Natural killer cell (primary cell): Measurements from ENCODE around the gene RAB11FIP3. TPM values are rescaled to one million over a fixed set of nuclear protein-coding genes. Genes with fewer than 3 reads are reported as not detected.

ENCODE experiments used
- ATAC-seq, 3 donors: fragments of 150-1000 bp in 2 of 3; fragments of 200-7000 bp in 1 of 3; cut with Tn5 transposase; 1 replicate in 1 of 3; 2 replicates in 2 of 3; pipeline ENCODE4 v1.10.0; 2021; ENCODE audit warnings: mild to moderate bottlenecking in 2 of 3, moderate library complexity in 2 of 3
- DNase-seq, 2 donors: peaks; one replicate each; pipeline versions ENCODE4 v3.0.0 to v3.0.0-alpha.2; 2013 to 2021; ENCODE audit warnings: mixed read lengths in 1 of 2
- H3K27ac ChIP-seq: one replicate; pipeline ENCODE4 v1.5.1; 2013; ENCODE audit warnings: mild to moderate bottlenecking, low read length
- H3K27me3 ChIP-seq: one replicate; pipeline ENCODE4 v1.6.1; 2013; ENCODE audit warnings: low read length; ENCODE audit not compliant: control insufficient read depth, insufficient read depth
- H3K36me3 ChIP-seq: one replicate; pipeline ENCODE4 v1.6.1; 2013; ENCODE audit warnings: low read length; ENCODE audit not compliant: control insufficient read depth, insufficient read depth
- H3K4me1 ChIP-seq: one replicate; pipeline ENCODE4 v1.6.1; 2013; ENCODE audit warnings: low read length; ENCODE audit not compliant: control insufficient read depth, insufficient read depth
- H3K4me3 ChIP-seq: one replicate; pipeline ENCODE4 v1.5.1; 2013; ENCODE audit warnings: low read length
- H3K9me3 ChIP-seq: one replicate; pipeline ENCODE4 v1.6.1; 2013; ENCODE audit warnings: low read length; ENCODE audit not compliant: control insufficient read depth, insufficient read depth
- H3K27ac Mint-ChIP-seq, 2 donors: one replicate each; pipeline ENCODE4 v1.8.0; 2022; ENCODE audit warnings: mild to moderate bottlenecking in 2 of 2, mixed read lengths in 2 of 2, moderate library complexity in 1 of 2
- H3K27me3 Mint-ChIP-seq, 2 donors: one replicate each; pipeline ENCODE4 v1.8.0; 2022; ENCODE audit warnings: low read depth in 2 of 2, mixed read lengths in 2 of 2
- H3K36me3 Mint-ChIP-seq: one replicate; pipeline ENCODE4 v1.8.0; 2022; ENCODE audit warnings: mixed read lengths
- H3K4me1 Mint-ChIP-seq, 2 donors: one replicate each; pipeline ENCODE4 v1.8.0; 2022; ENCODE audit warnings: mixed read lengths in 2 of 2
- H3K4me3 Mint-ChIP-seq: one replicate; pipeline ENCODE4 v1.8.0; 2022; ENCODE audit warnings: mild to moderate bottlenecking, moderate library complexity, mixed read lengths
- H3K9me3 Mint-ChIP-seq, 2 donors: one replicate each; pipeline ENCODE4 v1.8.0; 2022; ENCODE audit warnings: mixed read lengths in 2 of 2
- WGBS: methylation state at CpG from one replicate; pipeline ENCODE4 v1.1.7; 2013; ENCODE audit warnings: missing lambda C conversion rate; ENCODE audit not compliant: insufficient coverage; 5-methylcytosine and 5-hydroxymethylcytosine counted together
- intact Hi-C: fragments of 100-400 bp; cut with micrococcal nuclease; formaldehyde crosslinking; loops from one replicate; pipeline ENCODE4 v1.14.2; 2022
- total RNA-seq, 4 donors: library from RNA; stranded (reverse); fragments of 120-200 nt in 1 of 4; gene quantifications; one replicate each; pipeline versions ENCODE4 v1.2.3 to v1.2.4, GENCODE V29; 2013 to 2022
- TF ChIP-seq, protein P1 (sequence below): fragments of 200-600 bp; IDR thresholded peaks from one replicate; pipeline ENCODE4 v1.8.0; 2022; ENCODE audit warnings: antibody characterized with exemption

Gene RAB11FIP3
- total RNA-seq, 3 donors from 2014 or later (not counting 1 experiment from before 2014, with no cell fraction given), result 51.0 to 61.2 (median 55.3) TPM

DNA sequence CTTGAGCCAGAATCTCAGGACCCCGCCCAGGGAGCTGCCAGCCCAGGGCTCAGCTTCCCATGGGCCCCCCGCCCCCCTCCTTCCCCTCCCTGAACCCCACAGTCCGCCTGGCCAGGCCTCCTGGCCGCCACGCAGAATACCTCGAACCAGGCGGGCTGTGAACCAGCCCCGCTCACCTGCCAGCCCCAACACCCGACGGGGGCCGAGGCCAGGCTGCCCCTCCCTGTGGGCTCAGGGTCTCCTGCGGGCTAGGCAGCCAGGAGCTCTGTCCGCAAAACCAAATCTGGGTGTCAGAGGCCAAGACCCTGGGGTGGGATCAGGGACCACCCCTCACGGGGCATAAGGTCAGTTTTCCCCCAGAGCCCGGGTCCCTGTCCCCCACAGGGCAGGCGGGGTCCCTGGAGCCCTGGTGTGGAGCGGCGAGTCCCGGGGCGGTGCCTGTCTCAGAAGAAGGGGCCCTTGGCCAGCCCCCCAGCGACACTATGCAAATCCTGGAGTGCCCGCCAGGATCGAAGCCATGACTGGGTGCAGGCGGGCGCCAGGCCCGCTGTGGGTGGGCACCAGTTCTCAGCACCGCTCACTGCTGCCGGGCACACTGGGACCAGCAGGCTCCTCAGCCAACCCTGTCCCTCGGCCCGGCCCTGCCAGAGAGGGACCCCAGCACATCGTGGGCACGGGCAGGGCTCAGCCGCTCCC, 128.3 kb downstream of the RAB11FIP3 start:
- 93% methylated on average over 33 of the region's 33 CpGs for WGBS
- H3K27me3 Mint-ChIP-seq, result peaks cover 0 to 4% of the 10 kb centered on the region in 2 donors

DNA sequence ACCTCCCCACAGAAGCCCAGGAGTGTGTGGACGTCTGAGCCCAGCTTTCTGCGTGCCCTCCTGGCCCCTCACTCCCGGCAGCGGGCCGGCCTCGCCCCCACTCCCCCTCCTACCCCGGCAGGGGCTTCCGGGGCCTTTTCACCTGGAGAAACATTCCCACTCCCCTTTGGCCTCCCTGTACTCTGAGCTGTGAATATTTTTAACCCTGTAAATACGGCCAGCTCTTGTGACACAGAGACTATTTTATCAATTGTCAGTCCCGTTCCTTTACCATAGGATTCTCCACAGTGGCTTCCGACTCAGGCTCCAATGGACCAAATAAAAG, 128.8 kb downstream of the RAB11FIP3 start:
- TF ChIP-seq, protein P1, sequence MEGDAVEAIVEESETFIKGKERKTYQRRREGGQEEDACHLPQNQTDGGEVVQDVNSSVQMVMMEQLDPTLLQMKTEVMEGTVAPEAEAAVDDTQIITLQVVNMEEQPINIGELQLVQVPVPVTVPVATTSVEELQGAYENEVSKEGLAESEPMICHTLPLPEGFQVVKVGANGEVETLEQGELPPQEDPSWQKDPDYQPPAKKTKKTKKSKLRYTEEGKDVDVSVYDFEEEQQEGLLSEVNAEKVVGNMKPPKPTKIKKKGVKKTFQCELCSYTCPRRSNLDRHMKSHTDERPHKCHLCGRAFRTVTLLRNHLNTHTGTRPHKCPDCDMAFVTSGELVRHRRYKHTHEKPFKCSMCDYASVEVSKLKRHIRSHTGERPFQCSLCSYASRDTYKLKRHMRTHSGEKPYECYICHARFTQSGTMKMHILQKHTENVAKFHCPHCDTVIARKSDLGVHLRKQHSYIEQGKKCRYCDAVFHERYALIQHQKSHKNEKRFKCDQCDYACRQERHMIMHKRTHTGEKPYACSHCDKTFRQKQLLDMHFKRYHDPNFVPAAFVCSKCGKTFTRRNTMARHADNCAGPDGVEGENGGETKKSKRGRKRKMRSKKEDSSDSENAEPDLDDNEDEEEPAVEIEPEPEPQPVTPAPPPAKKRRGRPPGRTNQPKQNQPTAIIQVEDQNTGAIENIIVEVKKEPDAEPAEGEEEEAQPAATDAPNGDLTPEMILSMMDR, result no peak
- intact Hi-C loops, result no loop called here

More for the DNA sequence above, 128.3 kb downstream of the RAB11FIP3 start:
- Mint-ChIP-seq H3K9me3 (no peaks in the 10 kb centered on the region), H3K4me1 (no peaks in the 10 kb centered on the region), H3K4me3 (no peak overlapping the region), H3K27ac (no peak overlapping the region), H3K36me3 (no peaks in the 10 kb centered on the region)
- no peak overlapping the region for H3K27ac ChIP-seq
- H3K9me3 ChIP-seq, result no peaks in the 10 kb centered on the region
- no peaks in the 10 kb centered on the region for H3K4me1 ChIP-seq
- DNase-seq, result no peak
- TF ChIP-seq, protein P1, result no peak
- intact Hi-C loops, result no loop called here
- peaks cover 18% of the 10 kb centered on the region for H3K36me3 ChIP-seq
- H3K4me3 ChIP-seq, result no peak overlapping the region
- no peaks in the 10 kb centered on the region for H3K27me3 ChIP-seq
- no peak for ATAC-seq

DNA sequence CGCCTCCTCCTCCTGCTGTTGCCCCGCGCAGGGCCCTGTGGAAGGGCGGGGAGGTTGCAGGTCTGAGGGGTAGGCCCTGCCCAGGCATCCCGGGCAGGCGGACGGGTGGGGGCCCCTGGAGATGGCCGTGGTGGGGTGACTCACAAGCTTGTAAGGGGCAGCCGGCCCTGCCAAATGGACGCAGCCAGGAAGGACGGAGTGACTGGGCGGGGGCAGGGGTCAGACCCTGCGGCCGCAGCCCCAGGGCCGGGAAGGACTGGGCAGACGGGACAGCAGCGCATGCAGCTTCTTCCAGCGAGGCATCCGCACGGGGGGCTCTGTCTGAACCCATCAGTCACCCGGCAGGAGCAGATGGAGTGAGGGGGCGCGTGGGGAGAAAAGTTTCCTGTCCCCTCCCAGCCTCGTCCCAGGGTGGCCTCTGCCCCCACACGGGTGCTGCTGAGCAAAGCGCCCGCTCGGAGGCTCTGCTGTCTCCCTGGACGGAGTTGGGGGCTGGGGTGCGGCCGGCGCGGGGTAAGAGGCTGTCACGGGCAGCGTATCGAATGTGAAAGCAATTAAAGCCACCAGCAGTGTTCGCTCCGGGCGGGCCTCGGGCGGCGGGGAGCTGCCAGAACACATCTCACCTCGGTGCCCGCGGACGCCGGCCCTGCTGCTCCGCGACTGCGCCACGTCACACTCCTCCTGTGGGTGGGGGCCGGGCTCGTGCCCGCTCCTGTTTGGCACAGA, 129.4 kb downstream of the RAB11FIP3 start:
- Mint-ChIP-seq H3K9me3 (no peaks in the 10 kb centered on the region), H3K27me3 (peaks cover 0 to 4% of the 10 kb centered on the region in 2 donors), H3K4me1 (no peaks in the 10 kb centered on the region), H3K4me3 (no peak overlapping the region), H3K36me3 (no peaks in the 10 kb centered on the region), H3K27ac (no peak overlapping the region)
- intact Hi-C loops, result no loop called here
- Histone ChIP-seq H3K27me3 (peaks cover 5% of the 10 kb centered on the region), H3K4me3 (no peak overlapping the region), H3K4me1 (no peaks in the 10 kb centered on the region), H3K36me3 (peaks cover 13% of the 10 kb centered on the region), H3K9me3 (no peaks in the 10 kb centered on the region), H3K27ac (no peak overlapping the region)
- no peak for DNase-seq
- ATAC-seq, result peak in 2 of 3 donors; percentile 27 to 28
- TF ChIP-seq, protein P1, result no peak
- WGBS, result 90% methylated on average over 54 of the region's 54 CpGs

More for the DNA sequence above, 128.8 kb downstream of the RAB11FIP3 start:
- no peaks in the 10 kb centered on the region for H3K9me3 ChIP-seq
- no peaks in the 10 kb centered on the region for H3K36me3 Mint-ChIP-seq
- H3K27ac Mint-ChIP-seq, result no peak overlapping the region
- H3K27me3 ChIP-seq, result peaks cover 3% of the 10 kb centered on the region
- peaks cover 16% of the 10 kb centered on the region for H3K36me3 ChIP-seq
- H3K4me3 Mint-ChIP-seq, result no peak overlapping the region
- ATAC-seq (no peak), DNase-seq (no peak)
- 92% methylated on average over 11 of the region's 11 CpGs for WGBS
- H3K4me3 ChIP-seq, result no peak overlapping the region
- no peaks in the 10 kb centered on the region for H3K4me1 Mint-ChIP-seq
- H3K9me3 Mint-ChIP-seq, result no peaks in the 10 kb centered on the region
- no peaks in the 10 kb centered on the region for H3K4me1 ChIP-seq
- H3K27ac ChIP-seq, result no peak overlapping the region
- peaks cover 0 to 4% of the 10 kb centered on the region in 2 donors for H3K27me3 Mint-ChIP-seq
